Measurements from ENCODE around the gene ABCC9. TPM values are rescaled to one million over a fixed set of nuclear protein-coding genes. Genes with fewer than 3 reads are reported as not detected.

The ABCC9 gene
- total RNA-seq, 1 donor from 2014 or later, result 2.7 TPM

DNA sequence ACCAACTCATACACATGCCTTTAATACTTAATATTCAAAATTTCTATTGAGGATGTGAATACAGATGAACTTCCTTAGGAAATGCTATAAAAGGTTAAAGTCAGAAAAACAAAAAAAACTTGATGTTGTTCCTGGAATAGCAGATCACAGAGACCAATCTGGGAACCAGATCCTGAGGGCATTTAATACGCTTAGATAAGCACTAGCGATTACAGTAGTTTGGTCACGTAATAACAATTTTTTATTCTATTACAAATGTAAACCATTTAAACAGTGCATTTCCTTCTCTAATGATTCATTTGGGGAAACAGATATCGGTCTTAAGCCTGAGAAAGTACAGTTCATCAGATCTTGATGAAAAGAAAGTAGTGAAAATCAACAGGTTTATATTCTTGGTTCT is 30.8 kb upstream of the ABCC9 start:
- TF ChIP-seq, protein P1, sequence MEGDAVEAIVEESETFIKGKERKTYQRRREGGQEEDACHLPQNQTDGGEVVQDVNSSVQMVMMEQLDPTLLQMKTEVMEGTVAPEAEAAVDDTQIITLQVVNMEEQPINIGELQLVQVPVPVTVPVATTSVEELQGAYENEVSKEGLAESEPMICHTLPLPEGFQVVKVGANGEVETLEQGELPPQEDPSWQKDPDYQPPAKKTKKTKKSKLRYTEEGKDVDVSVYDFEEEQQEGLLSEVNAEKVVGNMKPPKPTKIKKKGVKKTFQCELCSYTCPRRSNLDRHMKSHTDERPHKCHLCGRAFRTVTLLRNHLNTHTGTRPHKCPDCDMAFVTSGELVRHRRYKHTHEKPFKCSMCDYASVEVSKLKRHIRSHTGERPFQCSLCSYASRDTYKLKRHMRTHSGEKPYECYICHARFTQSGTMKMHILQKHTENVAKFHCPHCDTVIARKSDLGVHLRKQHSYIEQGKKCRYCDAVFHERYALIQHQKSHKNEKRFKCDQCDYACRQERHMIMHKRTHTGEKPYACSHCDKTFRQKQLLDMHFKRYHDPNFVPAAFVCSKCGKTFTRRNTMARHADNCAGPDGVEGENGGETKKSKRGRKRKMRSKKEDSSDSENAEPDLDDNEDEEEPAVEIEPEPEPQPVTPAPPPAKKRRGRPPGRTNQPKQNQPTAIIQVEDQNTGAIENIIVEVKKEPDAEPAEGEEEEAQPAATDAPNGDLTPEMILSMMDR (IDR thresholded peaks at IDR 0.05), result no peak
- no peak overlapping the region for H3K27ac Mint-ChIP-seq (ENCODE audit: unreplicated experiment)

DNA sequence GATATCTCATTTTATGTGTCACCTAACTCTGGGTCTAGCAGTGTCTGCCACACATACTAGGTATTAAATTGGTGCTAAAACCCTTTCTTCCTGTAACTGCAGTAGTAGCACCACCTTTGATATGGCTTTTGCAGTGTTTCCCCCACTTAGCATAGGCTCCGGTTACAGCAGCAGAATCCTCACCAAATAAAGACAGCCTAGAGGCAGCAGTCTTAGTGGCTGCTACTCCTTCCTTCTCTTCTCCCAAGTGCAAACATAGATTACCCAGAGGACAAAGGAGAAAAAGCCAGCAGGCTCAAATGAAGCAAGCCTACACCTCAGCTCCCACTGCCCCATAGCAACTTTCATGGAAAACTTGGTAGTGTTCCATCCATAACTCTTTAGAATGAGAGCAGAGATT is 30.1 kb upstream of the ABCC9 start:
- TF ChIP-seq, protein P1 (IDR thresholded peaks at IDR 0.05), result no peak

More for the DNA sequence above, 30.8 kb upstream of the ABCC9 start:
- Mint-ChIP-seq H3K9me3 (ENCODE audit: low read depth) (peaks cover 5% of the 10 kb centered on the region), H3K27me3 (ENCODE audit: low read depth) (peaks cover 2% of the 10 kb centered on the region), H3K4me3 (ENCODE audit: unreplicated experiment) (no peak overlapping the region), H3K4me1 (ENCODE audit: low read depth) (peaks cover 12% of the 10 kb centered on the region), H3K36me3 (ENCODE audit: low read depth) (no peaks in the 10 kb centered on the region)
- DNase-seq (ENCODE audit: low spot score), result no peak

DNA sequence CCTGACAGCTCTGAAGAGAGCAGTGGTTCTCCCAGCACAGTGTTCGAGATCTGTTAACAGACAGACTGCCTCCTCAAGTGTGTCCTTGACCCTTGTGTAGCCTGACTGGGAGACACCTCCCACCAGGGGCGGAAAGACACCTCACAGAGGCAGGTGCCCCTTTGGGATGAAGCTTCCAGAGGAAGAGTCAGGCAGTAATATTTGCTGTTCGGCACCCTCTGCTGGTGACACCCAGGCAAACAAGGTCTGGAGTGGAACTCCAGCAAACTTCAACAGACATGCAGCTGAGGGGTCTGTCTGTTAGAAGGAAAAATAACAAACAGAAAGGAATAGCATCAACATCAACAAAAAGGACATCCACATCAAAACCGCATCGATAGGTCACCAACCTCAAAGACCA is 21.6 kb upstream of the ABCC9 start:
- TF ChIP-seq, protein P1 (IDR thresholded peaks at IDR 0.05), result no peak
- DNase-seq (ENCODE audit: low spot score), result no peak
- H3K36me3 Mint-ChIP-seq (ENCODE audit: low read depth), result no peaks in the 10 kb centered on the region
- peaks cover 9% of the 10 kb centered on the region for H3K27me3 Mint-ChIP-seq (ENCODE audit: low read depth)
- peaks cover 27% of the 10 kb centered on the region for H3K9me3 Mint-ChIP-seq (ENCODE audit: low read depth)
- H3K4me3 Mint-ChIP-seq (ENCODE audit: unreplicated experiment), result no peak overlapping the region
- no peaks in the 10 kb centered on the region for H3K4me1 Mint-ChIP-seq (ENCODE audit: low read depth)
- H3K27ac Mint-ChIP-seq (ENCODE audit: unreplicated experiment), result no peak overlapping the region

More for the DNA sequence above, 30.1 kb upstream of the ABCC9 start:
- no peak overlapping the region for H3K27ac Mint-ChIP-seq (ENCODE audit: unreplicated experiment)
- H3K4me3 Mint-ChIP-seq (ENCODE audit: unreplicated experiment), result no peak overlapping the region
- H3K4me1 Mint-ChIP-seq (ENCODE audit: low read depth), result peaks cover 12% of the 10 kb centered on the region
- peaks cover 6% of the 10 kb centered on the region for H3K9me3 Mint-ChIP-seq (ENCODE audit: low read depth)
- peaks cover 2% of the 10 kb centered on the region for H3K27me3 Mint-ChIP-seq (ENCODE audit: low read depth)
- DNase-seq (ENCODE audit: low spot score), result no peak
- H3K36me3 Mint-ChIP-seq (ENCODE audit: low read depth), result no peaks in the 10 kb centered on the region

DNA sequence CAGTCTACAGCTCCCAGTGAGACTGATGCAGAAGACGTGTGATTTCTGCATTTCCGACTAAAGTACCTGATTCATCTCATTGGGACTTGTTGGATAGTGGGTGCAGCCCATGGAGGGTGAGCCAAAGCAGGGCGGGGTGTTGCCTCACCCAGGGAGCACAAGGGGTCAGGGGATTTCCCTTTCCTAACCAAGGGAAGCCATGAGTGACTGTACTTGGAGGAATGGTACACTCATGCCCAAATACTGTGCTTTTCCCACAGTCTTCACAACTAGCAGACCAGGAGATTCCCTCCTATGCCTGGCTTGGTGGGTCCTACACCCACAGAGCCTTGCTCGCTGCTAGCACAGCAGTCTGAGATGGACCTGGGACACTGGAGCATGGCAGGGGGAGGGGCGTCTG is 21.0 kb upstream of the ABCC9 start:
- DNase-seq (ENCODE audit: low spot score), result no peak
- H3K27me3 Mint-ChIP-seq (ENCODE audit: low read depth), result peaks cover 9% of the 10 kb centered on the region
- H3K4me1 Mint-ChIP-seq (ENCODE audit: low read depth), result no peaks in the 10 kb centered on the region
- TF ChIP-seq, protein P1 (IDR thresholded peaks at IDR 0.05), result no peak
- no peaks in the 10 kb centered on the region for H3K36me3 Mint-ChIP-seq (ENCODE audit: low read depth)
- no peak overlapping the region for H3K27ac Mint-ChIP-seq (ENCODE audit: unreplicated experiment)
- H3K4me3 Mint-ChIP-seq (ENCODE audit: unreplicated experiment), result no peak overlapping the region
- H3K9me3 Mint-ChIP-seq (ENCODE audit: low read depth), result peaks cover 24% of the 10 kb centered on the region

DNA sequence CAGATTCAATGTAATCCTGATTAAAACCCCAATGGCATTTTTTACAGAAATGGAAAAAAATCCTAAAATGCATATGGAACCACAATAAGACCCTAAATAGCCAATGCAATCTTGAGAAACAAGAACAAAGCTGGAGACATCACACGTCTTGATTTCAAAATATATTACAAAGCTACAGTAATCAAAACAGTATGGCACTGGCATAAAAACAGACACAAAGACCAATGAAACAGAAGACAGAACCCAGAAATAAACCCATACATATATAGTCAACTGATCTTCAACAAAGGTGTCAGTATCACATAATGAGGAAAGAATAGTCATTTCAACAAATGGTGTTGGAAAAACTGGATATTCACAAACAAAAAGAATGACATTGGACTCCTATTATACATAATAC is 9.4 kb upstream of the ABCC9 start:
- DNase-seq (ENCODE audit: low spot score), result no peak
- Mint-ChIP-seq H3K9me3 (ENCODE audit: low read depth) (peaks cover 37% of the 10 kb centered on the region), H3K4me1 (ENCODE audit: low read depth) (no peaks in the 10 kb centered on the region), H3K36me3 (ENCODE audit: low read depth) (peaks cover 6% of the 10 kb centered on the region), H3K27me3 (ENCODE audit: low read depth) (no peaks in the 10 kb centered on the region), H3K4me3 (ENCODE audit: unreplicated experiment) (no peak overlapping the region), H3K27ac (ENCODE audit: unreplicated experiment) (no peak overlapping the region)
- TF ChIP-seq, protein P1 (IDR thresholded peaks at IDR 0.05), result no peak

Data from chondrocyte (in vitro differentiated cells).